HG02798 (cell line): Measurements from ENCODE around the gene RSBN1.
"Not testable (repeated sequence)": the region's sequence is repeated elsewhere in the genome, so short reads cannot be mapped to it uniquely, and the experiment has no call there.

ENCODE experiments used
- ATAC-seq: cut with Tn5 transposase; IDR thresholded peaks from one replicate; pipeline ENCODE4 v1.9.1; 2021; ENCODE audit warnings: mild to moderate bottlenecking; ENCODE audit not compliant: unreplicated experiment, poor library complexity

RSBN1 gene

GRCh38 chr1:113783254-113784103 lies 28.8 kb downstream of the RSBN1 start:
- peak; percentile 81 for ATAC-seq

DNA sequence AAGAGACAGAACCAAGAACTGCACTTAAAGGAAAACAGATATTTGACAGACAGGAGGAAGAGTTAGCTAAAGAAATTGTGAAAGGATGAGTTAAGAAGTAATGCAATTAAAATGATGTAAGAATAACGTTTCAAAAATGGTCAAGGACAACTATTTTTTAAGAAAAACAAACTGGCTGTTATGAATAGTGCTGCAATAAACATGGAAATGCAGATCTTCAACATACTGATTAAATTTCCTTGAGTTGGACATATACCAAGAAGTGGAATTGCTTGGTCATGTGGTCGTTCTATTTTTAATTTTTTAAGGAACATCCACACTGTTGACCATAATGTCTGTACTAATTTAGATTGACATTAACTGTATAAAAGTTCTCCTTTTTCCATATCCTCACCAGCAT lies 29.9 kb downstream of the RSBN1 start:
- no peak for ATAC-seq

- peak; percentile 49 for ATAC-seq
Measured at GRCh38 chr1:113780374-113781146, 31.7 kb downstream of the RSBN1 start.

GRCh38 chr1:113779542-113779941 lies 32.7 kb downstream of the RSBN1 start:
- no peak for ATAC-seq

- ATAC-seq: no peak
Measured at GRCh38 chr1:113777561-113777960, 34.7 kb downstream of the RSBN1 start.

GRCh38 chr1:113770031-113770430 lies 42.2 kb downstream of the RSBN1 start:
- no peak for ATAC-seq

GRCh38 chr1:113769601-113769970 lies 42.7 kb downstream of the RSBN1 start:
- ATAC-seq: no peak

GRCh38 chr1:113768916-113769600 lies 43.2 kb downstream of the RSBN1 start:
- no peak for ATAC-seq

DNA sequence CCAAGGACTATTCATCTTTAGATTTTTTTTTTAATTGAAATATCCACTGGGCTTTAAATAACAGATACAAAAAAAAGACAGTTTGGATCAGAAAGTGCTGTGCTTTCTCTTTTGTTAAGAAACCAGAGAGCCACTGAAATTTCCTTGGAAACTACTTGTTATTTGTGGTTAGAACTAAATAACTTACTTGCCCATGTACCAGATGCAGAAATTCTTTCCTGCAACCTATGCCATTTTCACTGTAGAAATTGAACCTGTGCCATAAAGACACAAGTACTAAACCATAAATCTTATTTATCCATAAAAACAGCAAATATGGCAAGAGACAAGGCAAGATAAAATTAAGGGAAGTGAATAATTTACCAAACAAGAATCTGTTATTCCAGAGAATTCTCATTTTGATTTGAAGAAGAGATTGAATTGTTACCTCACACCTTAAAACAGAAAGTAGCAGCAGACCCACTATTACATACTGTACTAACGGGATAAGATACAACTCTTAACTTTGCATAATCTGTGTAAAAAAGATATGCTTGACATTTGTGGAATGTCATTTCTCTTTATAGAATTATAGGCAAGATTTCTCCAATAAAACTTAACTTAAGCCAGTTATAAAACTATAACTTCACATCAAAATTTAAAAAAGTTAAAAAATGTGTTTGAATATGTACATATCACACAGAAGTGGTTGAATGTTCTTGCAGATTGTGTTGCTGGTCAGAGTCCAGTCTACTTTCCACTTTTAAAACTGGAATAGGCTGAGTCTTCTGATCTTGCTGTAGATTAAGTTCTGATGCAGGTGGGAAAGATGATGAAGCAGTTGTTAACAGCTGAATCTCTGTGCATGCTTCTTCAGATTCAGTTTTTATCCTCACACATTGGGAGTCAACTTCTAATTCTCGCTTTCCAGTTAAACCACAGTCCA lies 46.7 kb downstream of the RSBN1 start:
- no peak for ATAC-seq

DNA sequence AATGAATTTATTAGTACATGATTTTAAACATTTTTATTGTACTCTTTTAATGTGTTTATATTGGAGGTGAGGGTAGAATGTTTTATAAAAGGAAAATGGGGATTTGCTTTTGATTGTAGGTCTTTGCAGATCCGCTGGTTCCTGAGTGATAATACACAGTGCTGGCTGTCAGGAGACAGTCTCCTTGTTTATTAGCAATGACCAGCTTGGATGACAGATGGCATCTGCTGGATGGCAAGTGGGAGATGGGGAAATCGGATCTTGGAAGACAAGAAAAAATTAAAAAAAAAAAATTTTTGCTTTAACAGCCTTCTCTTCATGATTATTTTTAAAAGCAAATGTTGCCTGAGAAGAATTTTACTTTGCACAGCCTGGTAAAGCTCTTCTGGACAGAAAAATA lies 48.6 kb downstream of the RSBN1 start:
- ATAC-seq: no peak

GRCh38 chr1:113761937-113762336 lies 50.3 kb downstream of the RSBN1 start:
- no peak for ATAC-seq

DNA sequence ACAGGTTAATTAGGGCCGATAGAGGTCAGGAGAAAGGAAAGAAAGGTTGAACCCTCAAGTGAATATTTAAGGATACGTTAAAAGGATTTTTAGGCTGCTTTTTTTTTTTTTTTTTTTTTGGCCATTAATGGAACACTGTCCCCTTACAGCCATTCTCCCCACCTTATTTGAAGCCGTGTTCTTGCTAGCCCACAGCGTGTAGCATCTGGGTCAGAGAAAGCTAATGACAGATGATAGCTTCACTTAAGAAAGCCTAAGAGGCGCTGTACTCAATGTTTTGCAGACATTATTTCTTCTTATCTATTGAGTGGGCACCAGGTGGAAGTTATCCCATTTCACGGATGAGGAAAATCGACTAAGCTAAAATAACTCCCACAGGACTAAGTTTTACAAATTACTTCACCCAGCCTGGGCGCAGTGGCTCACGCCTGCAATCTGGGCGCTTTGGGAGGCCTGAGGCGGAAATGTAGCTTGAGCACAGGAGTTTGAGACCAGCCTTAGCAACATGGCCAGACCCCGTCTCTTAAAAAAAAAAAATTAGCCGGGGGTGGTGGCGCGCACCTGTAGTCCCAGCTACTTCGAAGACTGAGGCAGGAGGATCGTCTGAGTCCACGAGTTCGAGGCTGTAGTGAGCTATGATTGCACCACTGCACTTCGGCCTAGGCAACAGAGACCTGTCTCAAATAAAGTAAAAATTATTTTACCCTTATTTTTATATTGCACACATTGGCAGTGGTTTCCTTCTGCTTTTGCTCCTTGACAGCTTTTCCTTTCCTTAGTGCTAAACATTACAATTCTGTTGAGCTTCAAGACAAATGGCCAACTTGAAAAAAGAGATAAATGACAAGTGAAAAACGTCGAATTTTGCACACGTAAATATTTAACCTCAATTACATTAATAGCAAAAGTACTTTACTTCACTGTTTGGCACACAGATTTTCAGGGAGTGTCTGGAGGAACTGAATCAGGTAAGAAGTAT lies 51.9 kb downstream of the RSBN1 start:
- no peak for ATAC-seq

DNA sequence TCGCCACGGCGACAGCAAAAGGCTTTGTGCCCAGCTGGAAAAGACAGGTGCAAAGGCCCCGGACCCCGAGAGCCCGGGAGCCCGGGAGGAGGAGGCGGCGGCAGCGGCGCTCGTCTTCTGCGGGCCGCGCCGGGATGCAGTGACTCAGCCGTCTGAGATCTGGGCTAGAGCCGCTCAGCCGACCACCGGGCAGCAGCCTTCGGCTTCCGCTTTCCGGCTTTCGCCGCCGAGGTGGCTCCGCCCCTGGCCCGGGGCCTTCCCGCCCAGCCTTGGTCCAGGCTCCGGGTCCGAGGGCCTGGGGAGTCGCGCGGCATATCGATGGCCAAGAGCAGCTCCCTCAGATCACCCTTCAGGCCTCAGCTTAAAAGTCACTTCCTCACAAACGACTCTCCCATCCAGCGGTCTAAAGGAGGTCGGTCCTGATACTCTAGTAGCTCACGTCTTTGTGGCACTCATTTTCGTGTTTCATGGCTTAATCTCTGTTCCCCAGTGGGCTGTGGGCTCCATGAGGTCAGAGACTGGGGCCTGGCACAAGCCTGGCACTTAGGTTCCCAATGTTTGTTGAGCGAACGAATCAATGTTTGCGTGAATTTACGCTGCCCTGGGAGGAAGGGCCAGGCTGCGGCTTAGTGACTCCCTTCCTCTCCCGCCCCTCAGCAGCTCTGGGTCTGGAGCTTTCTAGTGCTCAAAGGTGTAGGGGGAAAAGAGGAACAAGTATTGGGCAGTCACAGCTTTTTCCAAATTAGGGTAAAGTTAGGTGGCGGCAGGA lies 52.8 kb downstream of the RSBN1 start, which contains the start of gene PHTF1:
PHTF1 (minus strand) TSS at position 154 of the 769 bp plus-strand sequence. CDS start 783 bp downstream, outside the sequence.
- ATAC-seq: peak; percentile 89

GRCh38 chr1:113758631-113759332 lies 53.5 kb downstream of the RSBN1 start:
- peak; percentile 65 for ATAC-seq

DNA sequence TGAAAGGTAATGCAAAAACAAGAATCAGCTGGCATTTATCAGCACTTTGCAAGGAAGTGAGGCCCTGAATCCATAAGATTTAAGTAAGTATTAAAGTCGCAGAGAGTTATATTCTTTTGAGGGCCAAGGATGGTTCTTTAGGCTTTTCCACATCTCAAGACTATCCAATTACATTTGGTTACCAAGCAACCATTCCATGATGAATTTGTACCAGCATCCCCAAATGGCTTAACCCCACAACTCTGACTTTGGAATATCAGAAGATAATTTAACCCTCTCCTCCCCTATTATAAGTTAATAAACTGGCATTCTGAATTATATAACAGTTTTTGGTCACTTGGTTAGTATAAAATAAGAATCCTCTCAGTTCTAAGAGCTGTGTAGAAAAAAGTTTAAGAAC lies 55.8 kb downstream of the RSBN1 start:
- ATAC-seq: no peak

GRCh38 chr1:113753333-113753732 lies 58.9 kb downstream of the RSBN1 start:
- ATAC-seq: not testable (repeated sequence)

GRCh38 chr1:113751516-113751915 lies 60.8 kb downstream of the RSBN1 start:
- ATAC-seq: no peak
